ENCODE results near the gene LIX1.
A peak's percentile ranks its signal among the peaks of the same experiment; 100 is the strongest.

LIX1 gene

GRCh38 chr5:97071101-97071500 lies 71.3 kb downstream of the LIX1 start:
- DNase-seq, result no peak

GRCh38 chr5:97070234-97070633 lies 72.2 kb downstream of the LIX1 start:
- no peak for DNase-seq

- DNase-seq, result no peak
These were observed 75.0 kb downstream of the LIX1 start for GRCh38 chr5:97067296-97067850.

GRCh38 chr5:97065475-97065874 lies 76.9 kb downstream of the LIX1 start:
- no peak for DNase-seq

GRCh38 chr5:97063251-97063650 lies 79.2 kb downstream of the LIX1 start:
- no peak for DNase-seq

- DNase-seq, result peak; percentile 18
These were observed 80.4 kb downstream of the LIX1 start for GRCh38 chr5:97062046-97062445.

- DNase-seq, result no peak
These were observed 86.1 kb downstream of the LIX1 start for GRCh38 chr5:97056263-97056662.

GRCh38 chr5:97049175-97049574 lies 93.2 kb downstream of the LIX1 start:
- no peak for DNase-seq

- no peak for DNase-seq
These were observed 95.3 kb downstream of the LIX1 start for GRCh38 chr5:97047076-97047475.

GRCh38 chr5:97046270-97046982 lies 96.0 kb downstream of the LIX1 start:
- DNase-seq, result no peak

GRCh38 chr5:97044052-97044451 lies 98.4 kb downstream of the LIX1 start:
- DNase-seq, result no peak

GRCh38 chr5:97043511-97043910 lies 98.9 kb downstream of the LIX1 start:
- DNase-seq, result no peak

- DNase-seq, result no peak
These were observed 99.4 kb downstream of the LIX1 start for GRCh38 chr5:97042996-97043395.
